SK-N-SH (cell line): ENCODE data around the gene MRPS33. TPM values are rescaled to one million over a fixed set of nuclear protein-coding genes. Genes with fewer than 3 reads are reported as not detected.
A peak's percentile ranks its signal among the peaks of the same experiment; 100 is the strongest.

Experiments
- CTCF ChIA-PET: fragments of 300-600, 350-600 bp; formaldehyde crosslinking; extraction: SDS; loops from one replicate; lab custom pipeline; 2021; lab: Yijun Ruan, JAX
- POLR2A ChIA-PET: fragments of 350-600 bp; sonication (Branson Sonifier 250); formaldehyde crosslinking; extraction: SDS; loops from one replicate; lab custom pipeline; 2020; ENCODE audit warnings: antibody characterized with exemption, inconsistent platforms; lab: Yijun Ruan, JAX
- DNase-seq: peaks from one replicate; pipeline ENCODE4 v3.0.0; 2012
- H2AFZ ChIP-seq: fragments of 200-600 bp; sonication (generic); 2 replicates; pipeline ENCODE4 v1.8.1; 2016; ENCODE audit warnings: antibody characterized with exemption, mild to moderate bottlenecking, low read depth
- H3F3A ChIP-seq: fragments of 200-600 bp; sonication (generic); replicated peaks from 2 replicates; pipeline ENCODE3; 2016; ENCODE audit warnings: antibody characterized with exemption, mild to moderate bottlenecking; ENCODE audit not compliant: insufficient read depth
- H3K27ac ChIP-seq, 2 experiments: fragments of 200-500 bp in 1 of 2; fragments of 200-600 bp in 1 of 2; sonication (Bioruptor generic) in 1 of 2; sonication (generic), shearing (Covaris generic) in 1 of 2; 2 replicates each; pipeline versions ENCODE4 v1.5.1 to v1.6.1; 2014 to 2016; ENCODE audit warnings: low read depth in 2 of 2, inconsistent platforms in 1 of 2, low read length in 1 of 2, mild to moderate bottlenecking in 1 of 2, mixed read lengths in 1 of 2
- H3K27me3 ChIP-seq: fragments of 200-600 bp; sonication (generic), shearing (Covaris generic); 2 replicates; pipeline ENCODE4 v1.6.1; 2016; ENCODE audit warnings: mixed run types; ENCODE audit not compliant: insufficient read depth
- H3K36me3 ChIP-seq, 2 experiments: fragments of 200-500 bp in 1 of 2; fragments of 200-600 bp in 1 of 2; sonication (Bioruptor generic) in 1 of 2; sonication (generic) in 1 of 2; replicated peaks in 1 of 2; 2 replicates each; pipeline versions ENCODE3 to v1.5.1; 2014 to 2016; ENCODE audit warnings: low read length in 1 of 2, mild to moderate bottlenecking in 1 of 2; ENCODE audit not compliant: insufficient read depth in 2 of 2, control insufficient read depth in 1 of 2
- H3K4me1 ChIP-seq, 2 experiments: fragments of 200-500 bp in 1 of 2; fragments of 200-600 bp in 1 of 2; sonication (Bioruptor generic) in 1 of 2; sonication (generic), shearing (Covaris generic) in 1 of 2; 2 replicates each; pipeline versions ENCODE4 v1.5.1 to v1.6.1; 2014 to 2016; ENCODE audit warnings: low read depth in 1 of 2, low read length in 1 of 2, mixed run types in 1 of 2; ENCODE audit not compliant: insufficient read depth in 2 of 2, control insufficient read depth in 1 of 2
- H3K4me2 ChIP-seq: fragments of 200-600 bp; sonication (generic), shearing (Covaris generic); 2 replicates; pipeline ENCODE4 v1.6.1; 2017; ENCODE audit warnings: mixed run types
- H3K4me3 ChIP-seq, 2 experiments: fragments of 200-500 bp in 1 of 2; fragments of 200-600 bp in 1 of 2; sonication (Bioruptor generic) in 1 of 2; sonication (generic), shearing (Covaris generic) in 1 of 2; 2 replicates each; pipeline versions ENCODE4 v1.5.1 to v1.8.1; 2014 to 2016; ENCODE audit warnings: low read depth in 2 of 2, inconsistent platforms in 1 of 2, low read length in 1 of 2, mild to moderate bottlenecking in 1 of 2, mixed read lengths in 1 of 2, moderate library complexity in 1 of 2
- H3K79me2 ChIP-seq: fragments of 200-600 bp; sonication (generic); 2 replicates; pipeline ENCODE4 v1.8.1; 2017; ENCODE audit warnings: mild to moderate bottlenecking; ENCODE audit not compliant: insufficient read depth
- H3K9ac ChIP-seq: fragments of 200-600 bp; sonication (generic); 2 replicates; pipeline ENCODE4 v1.6.1; 2017; ENCODE audit warnings: mixed run types
- H3K9me2 ChIP-seq: fragments of 200-600 bp; sonication (generic); 2 replicates; pipeline ENCODE4 v1.6.1; 2017; ENCODE audit warnings: mixed run types
- H3K9me3 ChIP-seq: fragments of 200-600 bp; sonication (generic); 2 replicates; pipeline ENCODE4 v1.6.1; 2017; ENCODE audit warnings: mixed run types, mild to moderate bottlenecking, moderate library complexity
- H4K20me1 ChIP-seq: fragments of 200-600 bp; sonication (generic); 2 replicates; pipeline ENCODE4 v1.6.1; 2017; ENCODE audit warnings: mild to moderate bottlenecking, mixed run types; ENCODE audit not compliant: insufficient read depth
- CHD2 ChIP-seq: fragments of 150-350 bp; IDR thresholded peaks from 2 replicates; pipeline ENCODE4 v1.6.1; 2018; ENCODE audit warnings: low read length; ENCODE audit not compliant: partially characterized antibody
- EP300 ChIP-seq, 2 experiments: IDR thresholded peaks; 2 replicates each; pipeline versions ENCODE4 v1.4.0 to v1.6.1; 2012; ENCODE audit warnings: borderline replicate concordance in 1 of 2, low read depth in 1 of 2, low read length in 1 of 2
- EZH2phosphoT487 ChIP-seq: fragments of 200-600 bp; sonication (generic); IDR thresholded peaks from 2 replicates; pipeline ENCODE4 v1.6.1; 2017; ENCODE audit warnings: low read depth, mixed run types, mild to moderate bottlenecking, antibody characterized with exemption, moderate library complexity, borderline replicate concordance
- FOSL2 ChIP-seq: IDR thresholded peaks from 2 replicates; pipeline ENCODE4 v1.4.0; 2012; ENCODE audit warnings: low read depth, mild to moderate bottlenecking, moderate library complexity, borderline replicate concordance
- FOXJ3 ChIP-seq: sonication (generic); formaldehyde crosslinking; IDR thresholded peaks from 2 replicates; pipeline ENCODE4 v1.5.1; 2020; ENCODE audit warnings: mild to moderate bottlenecking, missing genetic modification reagents
- FOXM1 ChIP-seq: IDR thresholded peaks from 2 replicates; pipeline ENCODE4 v1.4.0; 2012; ENCODE audit warnings: low read depth, mild to moderate bottlenecking
- GABPA ChIP-seq: IDR thresholded peaks from 2 replicates; pipeline ENCODE4 v1.4.0; 2012; ENCODE audit warnings: low read depth, mild to moderate bottlenecking
- GATA2 ChIP-seq: sonication (generic); formaldehyde crosslinking; IDR thresholded peaks from 2 replicates; pipeline ENCODE4 v1.5.0; 2020; ENCODE audit warnings: mild to moderate bottlenecking, missing genetic modification reagents
- IRF3 ChIP-seq: fragments of 150-350 bp; IDR thresholded peaks from 2 replicates; pipeline ENCODE4 v1.6.1; 2016; ENCODE audit warnings: mild to moderate bottlenecking, low read depth, low read length
- MAX ChIP-seq: IDR thresholded peaks from 2 replicates; pipeline ENCODE4 v1.4.0; 2012; ENCODE audit warnings: low read depth
- MEF2A ChIP-seq: IDR thresholded peaks from 2 replicates; pipeline ENCODE4 v1.4.0; 2012; ENCODE audit warnings: low read depth, borderline replicate concordance
- MXI1 ChIP-seq: IDR thresholded peaks from 2 replicates; pipeline ENCODE4 v1.6.1; 2012; ENCODE audit warnings: mild to moderate bottlenecking, low read depth, low read length, improper control_type of control experiment
- NRF1 ChIP-seq: IDR thresholded peaks from 2 replicates; pipeline ENCODE4 v1.6.1; 2012; ENCODE audit warnings: low read depth, mild to moderate bottlenecking, low read length
- PBX3 ChIP-seq: IDR thresholded peaks from 2 replicates; pipeline ENCODE4; 2012
- POLR2AphosphoS5 ChIP-seq: IDR thresholded peaks from 2 replicates; pipeline ENCODE4 v1.6.1; 2012; ENCODE audit warnings: low read depth, low read length
- RCOR1 ChIP-seq: fragments of 150-350 bp; IDR thresholded peaks from 2 replicates; pipeline ENCODE4 v1.6.1; 2017; ENCODE audit warnings: antibody characterized with exemption, low read length
- RFX5 ChIP-seq: IDR thresholded peaks from 2 replicates; pipeline ENCODE4 v1.6.1; 2012; ENCODE audit warnings: mild to moderate bottlenecking, improper control_type of control experiment, low read length
- RXRA ChIP-seq: IDR thresholded peaks from 2 replicates; pipeline ENCODE4 v1.4.0; 2012; ENCODE audit warnings: low read depth, mild to moderate bottlenecking, borderline replicate concordance
- SMC3 ChIP-seq: IDR thresholded peaks from 2 replicates; pipeline ENCODE4 v1.6.1; 2012; ENCODE audit warnings: low read depth, low read length, improper control_type of control experiment
- TCF12 ChIP-seq: IDR thresholded peaks from 2 replicates; pipeline ENCODE4 v1.4.0; 2012
- TEAD4 ChIP-seq: IDR thresholded peaks from 2 replicates; pipeline ENCODE4 v1.4.0; 2012; ENCODE audit warnings: mild to moderate bottlenecking, borderline replicate concordance; ENCODE audit not compliant: insufficient read depth
- USF1 ChIP-seq: IDR thresholded peaks from 2 replicates; pipeline ENCODE4 v1.4.0; 2012; ENCODE audit warnings: low read depth, borderline replicate concordance
- YY1 ChIP-seq: IDR thresholded peaks from 2 replicates; pipeline ENCODE4 v1.4.0; 2012; ENCODE audit warnings: low read depth, mild to moderate bottlenecking
- WGBS: methylation state at CpG from one replicate; pipeline ENCODE4 v1.1.6; 2017; ENCODE audit warnings: low lambda C conversion rate; 5-methylcytosine and 5-hydroxymethylcytosine counted together
- polyA plus RNA-seq, 3 experiments: library from polyadenylated mRNA; depleted of rRNA; stranded (reverse); fragments of >200 nt; gene quantifications; 2 replicates each; pipeline ENCODE4 v1.2.3, GENCODE V29; 2012

The MRPS33 gene
- polyA plus RNA-seq, 1 of the 3 experiments (the other 2 are of a cell fraction): 88.8 TPM

- Histone ChIP-seq H3K27me3 (no peaks in the 10 kb centered on the region), H3K4me2 (peak overlapping the region; percentile 76), H3K9me3 (no peaks in the 10 kb centered on the region), H4K20me1 (no peaks in the 10 kb centered on the region), H3F3A (peaks cover 13% of the 10 kb centered on the region), H3K79me2 (peaks cover 37% of the 10 kb centered on the region), H2AFZ (no peak overlapping the region), H3K4me1 (peaks cover 6 to 16% of the 10 kb centered on the region in 2 experiments; a peak in 3 of 4 replicates), H3K4me3 (peak overlapping the region in 1 of 2 experiments; percentile 96; a peak in 3 of 4 replicates), H3K27ac (peak overlapping the region in 1 of 2 experiments; percentile 78; a peak in 1 of 4 replicates), H3K9ac (peak overlapping the region; percentile 80; the same call in 1 of the 2 replicates), H3K36me3 (peaks cover 26% of the 10 kb centered on the region in 2 experiments), H3K9me2 (no peaks in the 10 kb centered on the region)
- POLR2A ChIA-PET: interaction anchor here (0.5 to 2.0 kb wide), 4 partner anchors 10 to 317 kb away, joined by 3 to 5 read pairs (median 4); partner anchors contain the start of gene NDUFB2
- CTCF ChIA-PET: interaction anchor here (0.6 to 9.1 kb wide), 22 partner anchors 8 to 865 kb away, joined by 3 to 177 read pairs (median 5); partner anchors contain the start of genes ADCK2 and DENND11
- TF ChIP-seq FOXM1 (no peak), POLR2AphosphoS5 (no peak), RXRA (no peak), FOSL2 (no peak), MXI1 (no peak), NRF1 (no peak), SMC3 (no peak), YY1 (no peak)
- WGBS: 80% methylated on average over 2 of the region's 2 CpGs
- DNase-seq: no peak
These were observed 1.9 kb downstream of the MRPS33 start for GRCh38 chr7:141012696-141013344.

GRCh38 chr7:141012044-141012685 is 2.6 kb downstream of the MRPS33 start:
- H3K9ac ChIP-seq: no peak overlapping the region
- H3K9me2 ChIP-seq: no peaks in the 10 kb centered on the region
- no peaks in the 10 kb centered on the region for H3K27me3 ChIP-seq
- H3K79me2 ChIP-seq: peaks cover 37% of the 10 kb centered on the region
- H2AFZ ChIP-seq: no peak overlapping the region
- ChIA-PET CTCF (interaction anchor here (0.5 to 9.1 kb wide), 40 partner anchors 8 to 645 kb away, joined by 3 to 177 read pairs (median 4); partner anchors contain the start of genes ADCK2 and NDUFB2), POLR2A (interaction anchor here (0.7 to 1.2 kb wide), 2 partner anchors 9 to 201 kb away, joined by 5 read pairs; no protein-coding TSS in a partner anchor)
- peaks cover 28 to 33% of the 10 kb centered on the region in 2 experiments for H3K36me3 ChIP-seq
- no peak overlapping the region for H3K4me3 ChIP-seq
- H3K4me2 ChIP-seq: 0 out of 2 replicates have a peak overlapping the region, but pooled peaks have one; percentile 76
- peaks cover 13% of the 10 kb centered on the region for H3F3A ChIP-seq
- no peaks in the 10 kb centered on the region for H4K20me1 ChIP-seq
- peaks cover 6 to 16% of the 10 kb centered on the region in 2 experiments; a peak in 3 of 4 replicates for H3K4me1 ChIP-seq
- peak overlapping the region in 1 of 2 experiments; percentile 78; a peak in 1 of 4 replicates for H3K27ac ChIP-seq
- 35% methylated on average over 3 of the region's 3 CpGs for WGBS
- DNase-seq: peak; percentile 72
- no peaks in the 10 kb centered on the region for H3K9me3 ChIP-seq
- no peak for TF ChIP-seq NRF1
- TF ChIP-seq YY1: no peak
- no peak for TF ChIP-seq MAX
- TF ChIP-seq RCOR1: no peak
- no peak for TF ChIP-seq USF1
- TF ChIP-seq TEAD4: no peak
- no peak for TF ChIP-seq IRF3
- no peak for TF ChIP-seq GATA2 (CRISPR knock-in tag)
- no peak for TF ChIP-seq GABPA
- no peak for TF ChIP-seq PBX3
- TF ChIP-seq TCF12: no peak
- TF ChIP-seq RXRA: no peak
- peak; percentile 69 for TF ChIP-seq MXI1
- no peak for TF ChIP-seq MEF2A
- no peak for TF ChIP-seq EP300 (IDR thresholded peaks at IDR 0.05; ENCODE audit: borderline replicate concordance in 1 of 2, low read depth in 1 of 2, low read length in 1 of 2)
- no peak for TF ChIP-seq FOSL2
- TF ChIP-seq FOXJ3 (CRISPR knock-in tag): no peak
- no peak for TF ChIP-seq RFX5
- no peak for TF ChIP-seq EZH2phosphoT487
- TF ChIP-seq CHD2: no peak
